CD14-positive monocyte (primary cell): ENCODE data around the gene DENND1A. TPM values are rescaled to one million over a fixed set of nuclear protein-coding genes. Genes with fewer than 3 reads are reported as not detected.

Source experiments
- DNase-seq, 3 donors: peaks; one replicate each; pipeline ENCODE4 v3.0.0-alpha.2; 2011 to 2022
- H2AFZ ChIP-seq: 2 replicates; pipeline ENCODE4 v1.6.0; 2012; ENCODE audit warnings: mild to moderate bottlenecking, low read depth, low read length, inconsistent platforms; ENCODE audit not compliant: insufficient read depth, poor library complexity, severe bottlenecking
- H3K27ac ChIP-seq, 2 donors: 1 replicate in 1 of 2; 2 replicates in 1 of 2; pipeline ENCODE4 v1.5.1; 2012 to 2013; ENCODE audit warnings: low read length in 2 of 2, control low read depth in 1 of 2, inconsistent platforms in 1 of 2, low read depth in 1 of 2, mild to moderate bottlenecking in 1 of 2
- H3K27me3 ChIP-seq, 2 donors: one replicate each; pipeline versions ENCODE4 v1.6.0 to v1.6.1; 2011 to 2013; ENCODE audit warnings: low read length in 2 of 2; ENCODE audit not compliant: control insufficient read depth in 2 of 2, insufficient read depth in 2 of 2
- H3K36me3 ChIP-seq, 2 donors: replicated peaks in 1 of 2; 1 replicate in 1 of 2; 2 replicates in 1 of 2; pipeline versions ENCODE4 v1.5.1 to v1.6.1; 2012 to 2013; ENCODE audit warnings: low read length in 2 of 2, control low read depth in 1 of 2, inconsistent platforms in 1 of 2, mild to moderate bottlenecking in 1 of 2; ENCODE audit not compliant: insufficient read depth in 2 of 2, control insufficient read depth in 1 of 2
- H3K4me1 ChIP-seq, 2 donors: 1 replicate in 1 of 2; 2 replicates in 1 of 2; pipeline versions ENCODE4 v1.5.1 to v1.6.1; 2012 to 2013; ENCODE audit warnings: low read length in 2 of 2, control low read depth in 1 of 2, inconsistent platforms in 1 of 2, mild to moderate bottlenecking in 1 of 2, moderate library complexity in 1 of 2; ENCODE audit not compliant: insufficient read depth in 2 of 2, control insufficient read depth in 1 of 2
- H3K4me2 ChIP-seq: replicated peaks from 2 replicates; pipeline ENCODE3; 2012; ENCODE audit warnings: low read length, moderate library complexity, mild to moderate bottlenecking; ENCODE audit not compliant: poor library complexity, severe bottlenecking; ENCODE audit errors: extremely low read depth
- H3K4me3 ChIP-seq, 3 experiments: fragments of 200-600 bp in 1 of 3; sonication (generic) in 1 of 3; replicated peaks in 1 of 3; 1 replicate in 2 of 3; 2 replicates in 1 of 3; pipeline ENCODE4 v1.5.1; 2011 to 2013; ENCODE audit warnings: low read length in 3 of 3, mild to moderate bottlenecking in 3 of 3, control low read depth in 2 of 3, low read depth in 2 of 3, inconsistent platforms in 1 of 3, moderate library complexity in 1 of 3
- H3K79me2 ChIP-seq: 2 replicates; pipeline ENCODE4 v1.6.0; 2012; ENCODE audit warnings: mild to moderate bottlenecking, control low read depth, inconsistent platforms, low read length, moderate library complexity; ENCODE audit not compliant: insufficient read depth
- H3K9ac ChIP-seq: 2 replicates; pipeline ENCODE4 v1.6.0; 2017; ENCODE audit warnings: low read length, mild to moderate bottlenecking; ENCODE audit not compliant: insufficient read depth, poor library complexity, severe bottlenecking
- H3K9me3 ChIP-seq, 2 donors: replicated peaks in 1 of 2; 1 replicate in 1 of 2; 2 replicates in 1 of 2; pipeline versions ENCODE4 v1.5.1 to v1.6.1; 2012 to 2013; ENCODE audit warnings: low read length in 2 of 2, control low read depth in 1 of 2; ENCODE audit not compliant: control insufficient read depth in 1 of 2, insufficient read depth in 1 of 2
- H4K20me1 ChIP-seq: 2 replicates; pipeline ENCODE4 v1.6.0; 2012; ENCODE audit warnings: mild to moderate bottlenecking, low read length, control low read depth, moderate library complexity; ENCODE audit not compliant: insufficient read depth
- H3K27ac Mint-ChIP-seq, 7 donors: one replicate each; pipeline ENCODE4 v1.8.0; 2020; ENCODE audit warnings: mild to moderate bottlenecking in 7 of 7, mixed read lengths in 7 of 7, moderate library complexity in 6 of 7, inconsistent platforms in 2 of 7
- H3K27me3 Mint-ChIP-seq, 3 donors: one replicate each; pipeline ENCODE4 v1.8.0; 2021 to 2022; ENCODE audit warnings: low read depth in 3 of 3, mild to moderate bottlenecking in 3 of 3, mixed read lengths in 3 of 3, moderate library complexity in 3 of 3, inconsistent platforms in 1 of 3
- H3K36me3 Mint-ChIP-seq, 2 donors: one replicate each; pipeline ENCODE4 v1.8.0; 2020; ENCODE audit warnings: mixed read lengths in 2 of 2, inconsistent platforms in 1 of 2, mild to moderate bottlenecking in 1 of 2
- H3K4me1 Mint-ChIP-seq: one replicate; pipeline ENCODE4 v1.8.0; 2020; ENCODE audit warnings: mild to moderate bottlenecking, mixed read lengths
- H3K4me3 Mint-ChIP-seq, 2 donors: one replicate each; pipeline ENCODE4 v1.8.0; 2020; ENCODE audit warnings: mild to moderate bottlenecking in 2 of 2, mixed read lengths in 2 of 2, moderate library complexity in 1 of 2
- H3K9me3 Mint-ChIP-seq, 7 donors: one replicate each; pipeline ENCODE4 v1.8.0; 2020 to 2022; ENCODE audit warnings: mixed read lengths in 7 of 7, mild to moderate bottlenecking in 6 of 7, moderate library complexity in 6 of 7, inconsistent platforms in 2 of 7
- WGBS: methylation state at CpG from one replicate; pipeline ENCODE4 v1.1.5; 2013; ENCODE audit warnings: missing lambda C conversion rate; ENCODE audit not compliant: insufficient coverage; 5-methylcytosine and 5-hydroxymethylcytosine counted together
- intact Hi-C, 2 donors: fragments of 100-400 bp; cut with micrococcal nuclease; formaldehyde crosslinking; loops; one replicate each; pipeline versions ENCODE4 v1.15.0 to v1.15.1; 2023
- polyA plus RNA-seq, 3 donors: library from polyadenylated mRNA; depleted of rRNA in 1 of 3; unstranded in 2 of 3; stranded (reverse) in 1 of 3; fragments of 300-500 nt in 2 of 3; fragments of >200 nt in 1 of 3; fragmentation: Illumina TruSeq in 2 of 3; gene quantifications; 1 replicate in 2 of 3; 2 replicates in 1 of 3; pipeline ENCODE4 v1.2.3, GENCODE V29; 2012 to 2021
- TF ChIP-seq, protein P1 (sequence below): fragments of 200-600 bp; IDR thresholded peaks from one replicate; pipeline ENCODE4 v1.8.0; 2022; ENCODE audit warnings: antibody characterized with exemption, mild to moderate bottlenecking

Gene DENND1A
- polyA plus RNA-seq, 3 donors: 24.8 to 73.0 (median 29.4) TPM

DNA sequence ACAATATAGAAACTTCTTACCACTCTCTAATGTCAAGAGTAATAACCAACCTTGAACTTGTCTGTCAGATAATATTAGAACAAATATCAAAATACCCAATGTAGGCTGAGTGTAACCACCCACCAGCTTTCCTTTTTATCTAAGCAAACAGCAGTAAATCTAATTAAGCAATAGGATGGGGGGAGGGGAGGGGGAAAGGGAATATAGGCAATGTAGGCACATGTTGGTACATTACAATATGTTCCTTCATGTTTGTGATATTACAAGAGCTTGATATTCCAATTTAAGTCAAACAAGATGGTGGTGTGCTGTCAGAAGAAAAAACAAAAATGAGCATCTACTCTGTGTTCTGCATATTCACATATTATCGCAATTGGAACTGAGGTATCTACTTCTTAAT is 158.2 kb downstream of the DENND1A start:
- Mint-ChIP-seq H3K9me3 (no peaks in the 10 kb centered on the region), H3K4me3 (no peak overlapping the region), H3K27me3 (no peaks in the 10 kb centered on the region), H3K27ac (no peak overlapping the region), H3K4me1 (peaks cover 40% of the 10 kb centered on the region), H3K36me3 (peaks cover 7 to 14% of the 10 kb centered on the region in 2 donors)
- Histone ChIP-seq H3K9me3 (no peaks in the 10 kb centered on the region), H4K20me1 (peaks cover 97% of the 10 kb centered on the region), H3K27me3 (no peaks in the 10 kb centered on the region), H2AFZ (no peak overlapping the region), H3K27ac (no peak overlapping the region), H3K4me2 (no peak overlapping the region), H3K4me3 (no peak overlapping the region), H3K4me1 (peaks cover 21 to 30% of the 10 kb centered on the region in 2 donors), H3K9ac (no peak overlapping the region), H3K79me2 (peaks cover 67% of the 10 kb centered on the region), H3K36me3 (peaks cover 0 to 2% of the 10 kb centered on the region in 2 donors)
- DNase-seq: no peak
- TF ChIP-seq, protein P1, sequence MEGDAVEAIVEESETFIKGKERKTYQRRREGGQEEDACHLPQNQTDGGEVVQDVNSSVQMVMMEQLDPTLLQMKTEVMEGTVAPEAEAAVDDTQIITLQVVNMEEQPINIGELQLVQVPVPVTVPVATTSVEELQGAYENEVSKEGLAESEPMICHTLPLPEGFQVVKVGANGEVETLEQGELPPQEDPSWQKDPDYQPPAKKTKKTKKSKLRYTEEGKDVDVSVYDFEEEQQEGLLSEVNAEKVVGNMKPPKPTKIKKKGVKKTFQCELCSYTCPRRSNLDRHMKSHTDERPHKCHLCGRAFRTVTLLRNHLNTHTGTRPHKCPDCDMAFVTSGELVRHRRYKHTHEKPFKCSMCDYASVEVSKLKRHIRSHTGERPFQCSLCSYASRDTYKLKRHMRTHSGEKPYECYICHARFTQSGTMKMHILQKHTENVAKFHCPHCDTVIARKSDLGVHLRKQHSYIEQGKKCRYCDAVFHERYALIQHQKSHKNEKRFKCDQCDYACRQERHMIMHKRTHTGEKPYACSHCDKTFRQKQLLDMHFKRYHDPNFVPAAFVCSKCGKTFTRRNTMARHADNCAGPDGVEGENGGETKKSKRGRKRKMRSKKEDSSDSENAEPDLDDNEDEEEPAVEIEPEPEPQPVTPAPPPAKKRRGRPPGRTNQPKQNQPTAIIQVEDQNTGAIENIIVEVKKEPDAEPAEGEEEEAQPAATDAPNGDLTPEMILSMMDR: no peak
- intact Hi-C loops: no loop called here
- WGBS: no CpG with 5 or more reads among the region's 1 CpG

DNA sequence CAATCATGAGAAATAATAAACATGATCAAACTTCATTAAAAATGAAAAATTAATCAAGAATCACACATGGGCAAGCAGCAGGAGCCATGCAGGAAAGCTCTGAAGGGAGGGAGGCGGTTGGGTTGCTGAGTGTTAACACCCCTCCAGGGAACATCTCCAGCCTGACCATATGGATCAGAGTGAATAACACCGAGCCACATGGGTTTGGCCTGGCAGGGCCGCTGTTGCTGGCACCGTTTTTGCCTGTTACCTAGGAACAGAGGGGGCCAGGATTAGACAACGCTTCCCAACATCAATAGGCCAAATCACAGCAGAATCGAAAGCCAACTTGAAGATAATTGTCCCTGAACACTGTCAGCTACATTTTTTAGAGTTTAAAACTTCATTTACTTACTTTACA is 160.2 kb downstream of the DENND1A start:
- H3K27ac ChIP-seq: no peak overlapping the region
- Mint-ChIP-seq H3K36me3 (peaks cover 15 to 19% of the 10 kb centered on the region in 2 donors), H3K4me3 (no peak overlapping the region), H3K27ac (no peak overlapping the region), H3K9me3 (no peaks in the 10 kb centered on the region), H3K27me3 (no peaks in the 10 kb centered on the region), H3K4me1 (peaks cover 31% of the 10 kb centered on the region)
- no peak overlapping the region for H3K9ac ChIP-seq
- H3K4me1 ChIP-seq: peaks cover 21 to 30% of the 10 kb centered on the region in 2 donors
- intact Hi-C loops: no loop called here
- TF ChIP-seq, protein P1: no peak
- WGBS: 96% methylated on average over 3 of the region's 6 CpGs
- DNase-seq: no peak
- peaks cover 54% of the 10 kb centered on the region for H3K79me2 ChIP-seq
- peaks cover 0 to 12% of the 10 kb centered on the region in 2 donors for H3K36me3 ChIP-seq
- H3K4me3 ChIP-seq: no peak overlapping the region
- peaks cover 97% of the 10 kb centered on the region for H4K20me1 ChIP-seq
- no peaks in the 10 kb centered on the region for H3K9me3 ChIP-seq
- H3K4me2 ChIP-seq: no peak overlapping the region
- H3K27me3 ChIP-seq: no peaks in the 10 kb centered on the region
- H2AFZ ChIP-seq: no peak overlapping the region
